Esophagus squamous epithelium (tissue), 5 donors: ENCODE measurements around the gene COMMD10. TPM values are rescaled to one million over a fixed set of nuclear protein-coding genes. Genes with fewer than 3 reads are reported as not detected.

Source experiments
- DNase-seq: peaks from one replicate; lab custom pipeline; 2025; lab: John Stamatoyannopoulos, UW
- H3K27ac ChIP-seq, 4 donors: fragments of 200-600 bp; sonication (generic); one replicate each; pipeline ENCODE4 v1.5.1; 2016 to 2019; ENCODE audit warnings: mild to moderate bottlenecking in 1 of 4
- H3K27me3 ChIP-seq, 4 donors: fragments of 200-600 bp; sonication (generic); 1 replicate in 3 of 4; 2 replicates in 1 of 4; pipeline versions ENCODE4 v1.5.1 to v1.6.0; 2017 to 2021; ENCODE audit warnings: antibody characterized with exemption in 1 of 4
- H3K36me3 ChIP-seq, 3 donors: fragments of 200-600 bp; sonication (generic); one replicate each; pipeline ENCODE4 v1.5.1; 2016 to 2019
- H3K4me1 ChIP-seq, 3 donors: fragments of 200-600 bp; sonication (generic); one replicate each; pipeline ENCODE4 v1.5.1; 2017 to 2019
- H3K4me3 ChIP-seq, 4 donors: fragments of 200-600 bp; sonication (generic); 1 replicate in 3 of 4; 2 replicates in 1 of 4; pipeline ENCODE4 v1.5.1; 2016 to 2019; ENCODE audit warnings: mild to moderate bottlenecking in 2 of 4, moderate library complexity in 1 of 4
- H3K9me3 ChIP-seq, 3 donors: fragments of 200-600 bp; sonication (generic); one replicate each; pipeline ENCODE4 v1.5.1; 2016 to 2019
- CTCF ChIP-seq, 6 experiments: fragments of 450-650 bp in 4 of 6; fragments of 200-600 bp in 2 of 6; sonication (generic) in 2 of 6; IDR thresholded peaks; one replicate each; pipeline ENCODE4 v1.5.1; 2016 to 2019; ENCODE audit warnings: antibody characterized with exemption in 6 of 6, mild to moderate bottlenecking in 4 of 6, moderate library complexity in 4 of 6
- POLR2A ChIP-seq, 4 donors: fragments of 450-650 bp; IDR thresholded peaks; one replicate each; pipeline ENCODE4 v1.6.1; 2017; ENCODE audit warnings: antibody characterized with exemption in 4 of 4, mild to moderate bottlenecking in 4 of 4, moderate library complexity in 3 of 4
- whole genome bisulfite sequencing, 2 donors: methylation state at CpG; one replicate each; pipeline ENCODE4 v1.1.5; 2018; 5-methylcytosine and 5-hydroxymethylcytosine counted together
- intact Hi-C: fragments of 100-400 bp; cut with DNase I; formaldehyde crosslinking; loops from one replicate; pipeline ENCODE4 v1.15.0; 2022
- total RNA-seq, 4 donors: library from RNA; depleted of rRNA; stranded (reverse); fragments of >200 nt; gene quantifications; one replicate each; pipeline ENCODE4 v1.1.0, GENCODE V29; 2016
- donor health status: DM: yes; HTN: yes; CAD: no.

The COMMD10 gene
- total RNA-seq, 4 donors from 2014 or later, result 14.1 to 29.0 (median 18.7) TPM

- H3K36me3 ChIP-seq, result peaks cover 0 to 6% (median 0%) of the 10 kb centered on the region in 3 donors
- WGBS, 2 donors, result 93 to 95% methylated on average over 3 of the region's 3 CpGs
- H3K9me3 ChIP-seq, result no peaks in the 10 kb centered on the region
- no peaks in the 10 kb centered on the region for H3K4me1 ChIP-seq
- intact Hi-C loops, result no loop called here
- H3K27ac ChIP-seq, result no peak overlapping the region
- DNase-seq, result no peak
- no peak for TF ChIP-seq CTCF (IDR thresholded peaks at IDR 0.05)
- TF ChIP-seq POLR2A (IDR thresholded peaks at IDR 0.05), result no peak
- H3K4me3 ChIP-seq, result no peak overlapping the region
- H3K27me3 ChIP-seq, result no peaks in the 10 kb centered on the region
Observed at GRCh38 chr5:116142495-116142894, 57.7 kb downstream of the COMMD10 start.

- H3K36me3 ChIP-seq, result peaks cover 0 to 6% (median 0%) of the 10 kb centered on the region in 3 donors
- intact Hi-C loops, result no loop called here
- no peak overlapping the region for H3K4me3 ChIP-seq
- no peaks in the 10 kb centered on the region for H3K9me3 ChIP-seq
- TF ChIP-seq CTCF (IDR thresholded peaks at IDR 0.05), result no peak
- TF ChIP-seq POLR2A (IDR thresholded peaks at IDR 0.05), result no peak
- no peaks in the 10 kb centered on the region for H3K4me1 ChIP-seq
- H3K27me3 ChIP-seq, result no peaks in the 10 kb centered on the region
- DNase-seq, result no peak
- H3K27ac ChIP-seq, result no peak overlapping the region
Observed at GRCh38 chr5:116144103-116144502, 59.3 kb downstream of the COMMD10 start.

- intact Hi-C loops, result no loop called here
- TF ChIP-seq POLR2A (IDR thresholded peaks at IDR 0.05) (no peak), CTCF (IDR thresholded peaks at IDR 0.05) (no peak)
Observed at GRCh38 chr5:116144991-116145390, 60.2 kb downstream of the COMMD10 start.

GRCh38 chr5:116145416-116145815, 60.6 kb downstream of the COMMD10 start:
- intact Hi-C loops, result no loop called here
- TF ChIP-seq POLR2A (IDR thresholded peaks at IDR 0.05) (no peak), CTCF (IDR thresholded peaks at IDR 0.05) (no peak)
- Histone ChIP-seq H3K36me3 (peaks cover 0 to 6% (median 0%) of the 10 kb centered on the region in 3 donors), H3K4me3 (no peak overlapping the region), H3K27me3 (no peaks in the 10 kb centered on the region), H3K4me1 (no peaks in the 10 kb centered on the region), H3K27ac (no peak overlapping the region), H3K9me3 (no peaks in the 10 kb centered on the region)
- WGBS, 2 donors, result 67 to 76% methylated on average over 3 of the region's 3 CpGs
- no peak for DNase-seq

More at GRCh38 chr5:116144991-116145390, 60.2 kb downstream of the COMMD10 start:
- peaks cover 0 to 6% (median 0%) of the 10 kb centered on the region in 3 donors for H3K36me3 ChIP-seq
- H3K27me3 ChIP-seq, result no peaks in the 10 kb centered on the region
- H3K4me3 ChIP-seq, result no peak overlapping the region
- DNase-seq, result no peak
- no peak overlapping the region for H3K27ac ChIP-seq
- no peaks in the 10 kb centered on the region for H3K9me3 ChIP-seq
- H3K4me1 ChIP-seq, result no peaks in the 10 kb centered on the region
- WGBS, 2 donors, result 67 to 75% methylated on average over 2 of the region's 2 CpGs

GRCh38 chr5:116152169-116152568, 67.3 kb downstream of the COMMD10 start:
- intact Hi-C loops, result no loop called here
- Histone ChIP-seq H3K27me3 (no peaks in the 10 kb centered on the region), H3K4me3 (no peak overlapping the region), H3K27ac (no peak overlapping the region), H3K36me3 (no peaks in the 10 kb centered on the region), H3K9me3 (no peaks in the 10 kb centered on the region), H3K4me1 (no peaks in the 10 kb centered on the region)
- DNase-seq, result no peak
- no peak for TF ChIP-seq CTCF (IDR thresholded peaks at IDR 0.05)
- no peak for TF ChIP-seq POLR2A (IDR thresholded peaks at IDR 0.05)
